ENCODE measurements around the gene WHRN.

DNA sequence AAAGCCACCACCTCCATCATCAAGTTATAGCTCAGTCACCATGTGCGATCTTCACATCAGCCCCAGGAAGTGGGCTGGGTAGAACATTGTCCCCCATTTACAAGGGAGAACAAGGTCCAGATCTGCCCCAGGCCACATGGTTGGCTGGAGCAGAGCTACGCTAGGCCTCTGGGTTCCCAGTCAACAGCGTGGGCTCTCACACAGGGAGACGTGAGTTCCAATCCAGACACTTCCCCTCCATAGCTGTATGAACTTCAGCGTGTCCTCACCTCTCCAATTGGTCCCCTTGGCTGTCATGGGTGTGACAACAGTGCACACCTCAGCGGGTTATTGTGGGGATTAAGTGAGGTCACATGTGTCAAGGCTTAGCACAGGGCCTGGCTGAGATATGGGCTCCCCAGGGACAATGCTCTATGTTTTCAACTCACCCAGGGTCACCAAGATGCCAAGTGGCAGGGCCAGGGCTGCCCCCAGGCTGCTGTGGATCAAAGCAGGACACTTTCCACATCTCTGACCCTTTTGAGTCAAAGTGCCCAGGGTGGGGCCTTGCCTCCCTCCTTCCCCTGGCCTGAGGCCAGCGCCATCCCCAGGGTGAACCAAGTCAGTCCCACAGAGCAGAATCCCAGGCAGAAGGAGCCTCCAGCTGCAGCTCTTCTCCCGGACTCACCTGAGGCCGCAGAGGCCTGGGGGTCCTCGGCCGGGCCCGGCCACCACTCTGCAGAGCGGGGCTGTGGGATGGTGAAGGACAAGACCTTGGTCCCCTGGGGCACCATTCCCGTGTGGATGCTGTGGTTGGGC lies 137.3 kb downstream of the WHRN start:
- TF ChIP-seq, protein P1, sequence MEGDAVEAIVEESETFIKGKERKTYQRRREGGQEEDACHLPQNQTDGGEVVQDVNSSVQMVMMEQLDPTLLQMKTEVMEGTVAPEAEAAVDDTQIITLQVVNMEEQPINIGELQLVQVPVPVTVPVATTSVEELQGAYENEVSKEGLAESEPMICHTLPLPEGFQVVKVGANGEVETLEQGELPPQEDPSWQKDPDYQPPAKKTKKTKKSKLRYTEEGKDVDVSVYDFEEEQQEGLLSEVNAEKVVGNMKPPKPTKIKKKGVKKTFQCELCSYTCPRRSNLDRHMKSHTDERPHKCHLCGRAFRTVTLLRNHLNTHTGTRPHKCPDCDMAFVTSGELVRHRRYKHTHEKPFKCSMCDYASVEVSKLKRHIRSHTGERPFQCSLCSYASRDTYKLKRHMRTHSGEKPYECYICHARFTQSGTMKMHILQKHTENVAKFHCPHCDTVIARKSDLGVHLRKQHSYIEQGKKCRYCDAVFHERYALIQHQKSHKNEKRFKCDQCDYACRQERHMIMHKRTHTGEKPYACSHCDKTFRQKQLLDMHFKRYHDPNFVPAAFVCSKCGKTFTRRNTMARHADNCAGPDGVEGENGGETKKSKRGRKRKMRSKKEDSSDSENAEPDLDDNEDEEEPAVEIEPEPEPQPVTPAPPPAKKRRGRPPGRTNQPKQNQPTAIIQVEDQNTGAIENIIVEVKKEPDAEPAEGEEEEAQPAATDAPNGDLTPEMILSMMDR (IDR thresholded peaks at IDR 0.05; ENCODE audit: insufficient read depth, low read length, poor library complexity, severe bottlenecking): no peak
- TF ChIP-seq EZH2phosphoT487 (conservative IDR thresholded peaks at IDR 0.05; ENCODE audit: low read length): no peak
